Endothelial cell of umbilical vein (primary cell): ENCODE results near the gene NLGN1. TPM values are rescaled to one million over a fixed set of nuclear protein-coding genes. Genes with fewer than 3 reads are reported as not detected.

Experiments used
- BruUV-seq: library from RNA; stranded (reverse); fragments of 400-500 nt; replicated peaks from 2 replicates; lab custom pipeline; 2021; lab: Mats Ljungman, UMichigan
- CTCF ChIA-PET: fragments of 300-600, 350-600 bp; sonication (Branson Sonifier 250); formaldehyde crosslinking; loops from one replicate; lab custom pipeline; 2021; ENCODE audit warnings: antibody characterized with exemption, inconsistent platforms; lab: Charles Lee
- POLR2A ChIA-PET: fragments of 300-600, 350-600 bp; sonication (Branson Sonifier 250); formaldehyde crosslinking; loops from one replicate; lab custom pipeline; 2021; ENCODE audit warnings: antibody characterized with exemption, inconsistent platforms; lab: Charles Lee
- DNase-seq: peaks from one replicate; pipeline ENCODE4 v3.0.0-alpha.2; 2011; ENCODE audit warnings: low read depth, low spot score
- FAIRE-seq: peaks from 2 replicates; lab custom pipeline; 2011; peaks lifted over from hg19 to GRCh38; lab: Jason Lieb, UNC
- H2AFZ ChIP-seq: 2 replicates; pipeline ENCODE4 v1.6.0; 2012; ENCODE audit warnings: low read depth, low read length, control low read depth, inconsistent platforms
- H3K27ac ChIP-seq: 2 replicates; pipeline ENCODE4 v1.5.1; 2011; ENCODE audit warnings: low read depth, mild to moderate bottlenecking, control low read depth, low read length, moderate library complexity; ENCODE audit not compliant: insufficient read depth
- H3K27me3 ChIP-seq, 2 experiments: 2 replicates each; pipeline versions ENCODE4 v1.6.0 to v1.6.1; 2011; ENCODE audit warnings: low read length in 2 of 2, mixed read lengths in 1 of 2; ENCODE audit not compliant: control insufficient read depth in 2 of 2, insufficient read depth in 2 of 2
- H3K36me3 ChIP-seq, 2 experiments: 2 replicates in 1 of 2; 3 replicates in 1 of 2; pipeline ENCODE4 v1.5.1; 2011; ENCODE audit warnings: low read length in 2 of 2, mild to moderate bottlenecking in 1 of 2, moderate library complexity in 1 of 2; ENCODE audit not compliant: control insufficient read depth in 2 of 2, insufficient read depth in 2 of 2; ENCODE audit errors: extremely low read depth in 1 of 2
- H3K4me1 ChIP-seq: 3 replicates; pipeline ENCODE4 v1.5.1; 2011; ENCODE audit warnings: mild to moderate bottlenecking, low read length; ENCODE audit not compliant: control insufficient read depth, insufficient read depth; ENCODE audit errors: extremely low read depth
- H3K4me2 ChIP-seq: 2 replicates; pipeline ENCODE4 v1.6.1; 2011; ENCODE audit warnings: low read length, control low read depth, mixed read lengths; ENCODE audit not compliant: insufficient read depth
- H3K4me3 ChIP-seq, 3 experiments: fragments of 200-600 bp in 1 of 3; sonication (generic), shearing (Covaris generic) in 1 of 3; replicated peaks in 1 of 3; 2 replicates each; pipeline ENCODE4 v1.5.1; 2011 to 2016; ENCODE audit warnings: control low read depth in 3 of 3, low read length in 3 of 3, mild to moderate bottlenecking in 2 of 3, inconsistent platforms in 1 of 3, low read depth in 1 of 3, moderate library complexity in 1 of 3; ENCODE audit not compliant: insufficient read depth in 1 of 3
- H3K79me2 ChIP-seq: 2 replicates; pipeline ENCODE4 v1.6.0; 2012; ENCODE audit warnings: low read length, inconsistent platforms; ENCODE audit not compliant: control insufficient read depth, insufficient read depth
- H3K9ac ChIP-seq: replicated peaks from 2 replicates; pipeline ENCODE3; 2011; ENCODE audit warnings: low read length, control low read depth; ENCODE audit not compliant: insufficient read depth; ENCODE audit errors: extremely low read depth
- H3K9me1 ChIP-seq: replicated peaks from 3 replicates; pipeline ENCODE4 v1.6.0; 2011; ENCODE audit warnings: mild to moderate bottlenecking, low read length; ENCODE audit not compliant: control insufficient read depth, insufficient read depth; ENCODE audit errors: extremely low read depth
- H3K9me3 ChIP-seq: replicated peaks from 2 replicates; pipeline ENCODE4 v1.5.1; 2012; ENCODE audit warnings: low read length, inconsistent platforms; ENCODE audit not compliant: control insufficient read depth, insufficient read depth
- H4K20me1 ChIP-seq: replicated peaks from 2 replicates; pipeline ENCODE3; 2011; ENCODE audit warnings: mild to moderate bottlenecking, low read length; ENCODE audit not compliant: control insufficient read depth, insufficient read depth; ENCODE audit errors: extremely low read depth
- CTCF ChIP-seq, 2 donors: IDR thresholded peaks; 1 replicate in 1 of 2; 2 replicates in 1 of 2; pipeline ENCODE4 v1.5.1; 2011; ENCODE audit warnings: low read length in 2 of 2, mild to moderate bottlenecking in 2 of 2, moderate library complexity in 2 of 2, control low read depth in 1 of 2, inconsistent platforms in 1 of 2, low read depth in 1 of 2; ENCODE audit not compliant: insufficient read depth in 1 of 2; ENCODE audit errors: extremely low read depth in 1 of 2
- EZH2 ChIP-seq: IDR thresholded peaks from 2 replicates; pipeline ENCODE4 v1.6.1; 2012; ENCODE audit warnings: borderline replicate concordance, low read depth, mild to moderate bottlenecking, moderate library complexity, low read length, inconsistent platforms; ENCODE audit not compliant: severe bottlenecking
- FOS ChIP-seq: IDR thresholded peaks from 2 replicates; pipeline ENCODE4 v1.6.1; 2011; ENCODE audit warnings: mild to moderate bottlenecking, low read length, moderate library complexity, borderline replicate concordance; ENCODE audit not compliant: insufficient read depth
- GATA2 ChIP-seq: IDR thresholded peaks from 2 replicates; pipeline ENCODE4 v1.7.0; 2011; ENCODE audit warnings: low read depth, mild to moderate bottlenecking, moderate library complexity, mixed read lengths, low read length; ENCODE audit not compliant: insufficient read length, insufficient read depth
- JUN ChIP-seq: IDR thresholded peaks from 2 replicates; pipeline ENCODE4 v1.6.1; 2011; ENCODE audit warnings: borderline replicate concordance, low read depth; ENCODE audit not compliant: insufficient read length, insufficient read depth
- MAX ChIP-seq: IDR thresholded peaks from 2 replicates; pipeline ENCODE4 v1.6.1; 2011; ENCODE audit not compliant: insufficient read depth, insufficient read length
- MYC ChIP-seq: IDR thresholded peaks from one replicate; pipeline ENCODE4 v1.6.1; 2011; ENCODE audit warnings: mild to moderate bottlenecking, low read depth, low read length
- POLR2A ChIP-seq: IDR thresholded peaks from 2 replicates; pipeline ENCODE4 v1.6.1; 2012; ENCODE audit warnings: low read depth, mild to moderate bottlenecking, control low read depth, low read length
- POLR2AphosphoS5 ChIP-seq: IDR thresholded peaks from 2 replicates; pipeline ENCODE4 v1.6.1; 2012; ENCODE audit warnings: low read depth, mild to moderate bottlenecking, control low read depth, low read length, moderate library complexity; ENCODE audit not compliant: insufficient read depth
- dilution Hi-C: fragments of 300-500 bp; cut with MboI; formaldehyde crosslinking; loops from one replicate; pipeline ENCODE4 v1.15.0; 2019; ENCODE audit warnings: low sequenced_read_pairs; ENCODE audit not compliant: extremely low pct_ligation_motif_present
- intact Hi-C: fragments of 100-400 bp; cut with micrococcal nuclease; formaldehyde crosslinking; loops from one replicate; pipeline ENCODE4 v1.10.0; 2022
- polyA plus RNA-seq, 4 experiments: library from polyadenylated mRNA; depleted of rRNA in 3 of 4; stranded (reverse) in 3 of 4; unstranded in 1 of 4; fragments of >200 nt; gene quantifications; 2 replicates each; pipeline versions ENCODE4 v1.2.1 to v1.2.3, GENCODE V29; 2011 to 2012; ENCODE audit warnings: missing spikeins in 1 of 4
- total RNA-seq: library from RNA; stranded (reverse); gene quantifications from 2 replicates; pipeline ENCODE4 v1.2.3, GENCODE V29; 2021

NLGN1 gene
- total and polyA plus RNA-seq, 2 donors (not counting 3 experiments of a cell fraction or from before 2014, with no cell fraction given): 7.9 to 16.3 TPM

- dilution Hi-C loops (no loop called here), intact Hi-C loops (no loop called here)
- ChIA-PET CTCF (no interaction called here), POLR2A (no interaction called here)
- no peaks in the 10 kb centered on the region for H4K20me1 ChIP-seq
- DNase-seq: no peak
- H3K9ac ChIP-seq: no peak overlapping the region
- H3K9me3 ChIP-seq: no peaks in the 10 kb centered on the region
- no TSS peak for BruUV-seq
- no peak overlapping the region for H3K4me3 ChIP-seq
- H3K9me1 ChIP-seq: no peaks in the 10 kb centered on the region
- no peaks in the 10 kb centered on the region for H3K79me2 ChIP-seq
- H3K4me1 ChIP-seq: no peaks in the 10 kb centered on the region
- H3K4me2 ChIP-seq: no peak overlapping the region
- TF ChIP-seq POLR2AphosphoS5: no peak
- TF ChIP-seq POLR2A: no peak
- no peak overlapping the region for H2AFZ ChIP-seq
- H3K36me3 ChIP-seq: no peaks in the 10 kb centered on the region
- H3K27ac ChIP-seq: no peak overlapping the region
- no peak for FAIRE-seq
- no peaks in the 10 kb centered on the region for H3K27me3 ChIP-seq
These were observed 75.7 kb downstream of the NLGN1 start for GRCh38 chr3:173473237-173473636.

GRCh38 chr3:173479301-173479700, 81.8 kb downstream of the NLGN1 start:
- FAIRE-seq (no peak), DNase-seq (no peak)
- Histone ChIP-seq H3K9me3 (no peaks in the 10 kb centered on the region), H3K9me1 (no peaks in the 10 kb centered on the region), H2AFZ (no peak overlapping the region), H3K4me1 (no peaks in the 10 kb centered on the region), H3K27me3 (no peaks in the 10 kb centered on the region), H3K4me3 (no peak overlapping the region), H3K9ac (no peak overlapping the region), H3K4me2 (no peak overlapping the region), H3K27ac (no peak overlapping the region), H3K79me2 (no peaks in the 10 kb centered on the region), H4K20me1 (no peaks in the 10 kb centered on the region), H3K36me3 (no peaks in the 10 kb centered on the region)
- TF ChIP-seq MYC: no peak
- TF ChIP-seq JUN: no peak
- no peak for TF ChIP-seq POLR2A
- no peak for TF ChIP-seq MAX
- TF ChIP-seq CTCF (IDR thresholded peaks at IDR 0.05; ENCODE audit: extremely low read depth in 1 of 2, insufficient read depth in 1 of 2, low read depth in 1 of 2, low read length in 2 of 2): no peak
- TF ChIP-seq POLR2AphosphoS5: no peak
- TF ChIP-seq EZH2: no peak
- TF ChIP-seq FOS: no peak
- no peak for TF ChIP-seq GATA2
- dilution Hi-C loops (no loop called here), intact Hi-C loops (no loop called here)
- no TSS peak for BruUV-seq
- ChIA-PET POLR2A (no interaction called here), CTCF (no interaction called here)
